GM23338 (cell line): ENCODE data around the gene MEGF10. TPM values are rescaled to one million over a fixed set of nuclear protein-coding genes. Genes with fewer than 3 reads are reported as not detected.

Experiments
- ATAC-seq: fragments of 200-7000 bp; cut with Tn5 transposase; 3 replicates; pipeline ENCODE4 v1.9.1; 2020
- DNase-seq: peaks from one replicate; pipeline ENCODE4 v3.0.0-alpha.2; 2015; ENCODE audit warnings: low spot score
- H2AFZ ChIP-seq: fragments of 200-600 bp; sonication (generic); 2 replicates; pipeline ENCODE4 v1.8.0; 2016; ENCODE audit warnings: antibody characterized with exemption, mild to moderate bottlenecking, moderate library complexity
- H3F3A ChIP-seq: fragments of 200-600 bp; sonication (generic); replicated peaks from 2 replicates; pipeline ENCODE4 v1.8.0; 2017; ENCODE audit warnings: antibody characterized with exemption, mixed run types, low read depth
- H3K27ac ChIP-seq: fragments of 200-600 bp; sonication (generic); 2 replicates; pipeline ENCODE4 v1.6.1; 2016; ENCODE audit warnings: low read depth
- H3K27me3 ChIP-seq: fragments of 200-600 bp; sonication (generic); 2 replicates; pipeline ENCODE4 v1.8.0; 2016; ENCODE audit warnings: mild to moderate bottlenecking, mixed run types, moderate library complexity; ENCODE audit not compliant: insufficient read depth
- H3K36me3 ChIP-seq: fragments of 200-600 bp; sonication (generic); 2 replicates; pipeline ENCODE4 v1.8.0; 2016; ENCODE audit warnings: mild to moderate bottlenecking; ENCODE audit not compliant: insufficient read depth
- H3K4me1 ChIP-seq: fragments of 200-600 bp; sonication (generic); 2 replicates; pipeline ENCODE4 v1.8.0; 2016; ENCODE audit warnings: mild to moderate bottlenecking, moderate library complexity; ENCODE audit not compliant: insufficient read depth
- H3K4me2 ChIP-seq: fragments of 200-600 bp; sonication (generic); 2 replicates; pipeline ENCODE4 v1.7.1; 2017; ENCODE audit warnings: mixed run types
- H3K4me3 ChIP-seq: fragments of 200-600 bp; sonication (generic); 2 replicates; pipeline ENCODE4 v1.6.1; 2016; ENCODE audit warnings: mixed run types
- H3K79me2 ChIP-seq: fragments of 200-600 bp; sonication (generic); replicated peaks from 2 replicates; pipeline ENCODE4 v1.8.0; 2017; ENCODE audit warnings: mild to moderate bottlenecking; ENCODE audit not compliant: insufficient read depth
- H3K9me2 ChIP-seq: fragments of 200-600 bp; sonication (generic); 2 replicates; pipeline ENCODE4 v1.8.0; 2017; ENCODE audit not compliant: insufficient read depth
- H4K20me1 ChIP-seq: fragments of 200-600 bp; sonication (generic); replicated peaks from 2 replicates; pipeline ENCODE4 v1.8.0; 2017; ENCODE audit warnings: mild to moderate bottlenecking; ENCODE audit not compliant: insufficient read depth
- H3K27ac Mint-ChIP-seq: 2 replicates; pipeline ENCODE4 v1.8.0; 2020; ENCODE audit warnings: inconsistent platforms, mild to moderate bottlenecking, moderate library complexity, mixed read lengths
- H3K27me3 Mint-ChIP-seq: 3 replicates; pipeline ENCODE4 v1.8.0; 2022; ENCODE audit warnings: low read depth, mild to moderate bottlenecking, moderate library complexity, mixed read lengths, inconsistent platforms; ENCODE audit not compliant: insufficient read depth, poor library complexity
- H3K36me3 Mint-ChIP-seq: 3 replicates; pipeline ENCODE4 v1.8.0; 2021; ENCODE audit warnings: low read depth, mild to moderate bottlenecking, inconsistent platforms, moderate library complexity, mixed read lengths
- H3K4me1 Mint-ChIP-seq: 3 replicates; pipeline ENCODE4 v1.8.0; 2020; ENCODE audit warnings: mild to moderate bottlenecking, inconsistent platforms, mixed read lengths
- H3K4me3 Mint-ChIP-seq: 3 replicates; pipeline ENCODE4 v1.8.0; 2021; ENCODE audit warnings: moderate library complexity, mild to moderate bottlenecking, inconsistent platforms, mixed read lengths
- H3K9me3 Mint-ChIP-seq: 3 replicates; pipeline ENCODE4 v1.8.0; 2020; ENCODE audit warnings: moderate library complexity, mild to moderate bottlenecking, inconsistent platforms, mixed read lengths
- CREB1 ChIP-seq: fragments of 250-450 bp; sonication (Bioruptor Pico); IDR thresholded peaks from 2 replicates; pipeline ENCODE4 v1.5.0; 2020; ENCODE audit warnings: low read depth, mild to moderate bottlenecking, moderate library complexity
- CTCF ChIP-seq, 2 experiments: fragments of 200-600 bp in 1 of 2; sonication (generic) in 1 of 2; conservative IDR thresholded peaks; 2 replicates each; pipeline versions ENCODE4 v1.5.1 to v1.6.1; 2016 to 2017; ENCODE audit warnings: antibody characterized with exemption in 2 of 2, low read depth in 2 of 2, mild to moderate bottlenecking in 2 of 2, moderate library complexity in 1 of 2
- ETS1 ChIP-seq: IDR thresholded peaks from 2 replicates; pipeline ENCODE4 v1.6.1; 2016; ENCODE audit warnings: antibody characterized with exemption
- EZH2 ChIP-seq: fragments of 200-600 bp; sonication (generic); IDR thresholded peaks from one replicate; pipeline ENCODE4 v1.8.0; 2017; ENCODE audit warnings: antibody characterized with exemption, mild to moderate bottlenecking, low read depth; ENCODE audit not compliant: unreplicated experiment
- EZH2phosphoT487 ChIP-seq: fragments of 200-600 bp; sonication (generic); IDR thresholded peaks from one replicate; pipeline ENCODE4 v1.8.1; 2018; ENCODE audit warnings: antibody characterized with exemption; ENCODE audit not compliant: unreplicated experiment
- JUNB ChIP-seq: IDR thresholded peaks from one replicate; pipeline ENCODE4 v1.6.1; 2016; ENCODE audit warnings: antibody characterized with exemption; ENCODE audit not compliant: unreplicated experiment
- NANOG ChIP-seq: IDR thresholded peaks from 2 replicates; pipeline ENCODE4 v1.6.1; 2016; ENCODE audit warnings: antibody characterized with exemption, borderline replicate concordance
- POLR2AphosphoS5 ChIP-seq: IDR thresholded peaks from 2 replicates; pipeline ENCODE4 v1.6.1; 2016; ENCODE audit warnings: antibody characterized with exemption, low read depth
- STAT1 ChIP-seq: IDR thresholded peaks from one replicate; pipeline ENCODE4 v1.6.1; 2016; ENCODE audit warnings: antibody characterized with exemption; ENCODE audit not compliant: unreplicated experiment
- ZNF114 ChIP-seq: fragments of 250-450 bp; sonication (Bioruptor Pico); IDR thresholded peaks from 2 replicates; pipeline ENCODE4 v1.5.0; 2020; ENCODE audit warnings: mild to moderate bottlenecking, moderate library complexity
- ZNF331 ChIP-seq: fragments of 250-450 bp; sonication (Bioruptor Pico); IDR thresholded peaks from 2 replicates; pipeline ENCODE4 v1.5.0; 2020; ENCODE audit warnings: low read depth, mild to moderate bottlenecking, moderate library complexity
- ZNF462 ChIP-seq: fragments of 250-450 bp; sonication (Bioruptor Pico); IDR thresholded peaks from 2 replicates; pipeline ENCODE4 v1.5.0; 2020; ENCODE audit warnings: mild to moderate bottlenecking, moderate library complexity
- polyA plus RNA-seq: library from polyadenylated mRNA; unstranded; fragments of >200 nt; fragmentation: Nextera tagmentation; extraction: Ambion mirVana; gene quantifications from 2 replicates; pipeline ENCODE4 v1.2.1, GENCODE V29; 2016
- total RNA-seq: library from RNA; depleted of rRNA; stranded (reverse); fragments of >200 nt; shearing (Covaris generic); gene quantifications from 2 replicates; pipeline ENCODE4 v1.2.3, GENCODE V29; 2014
- TF ChIP-seq, protein P1 (sequence below): IDR thresholded peaks from one replicate; pipeline ENCODE4 v1.6.1; 2018; ENCODE audit warnings: antibody characterized with exemption; ENCODE audit not compliant: unreplicated experiment

MEGF10 gene
- total and polyA plus RNA-seq, 2 experiments from 2014 or later, result 4.5 to 28.3 TPM

GRCh38 chr5:127343313-127343712 is 52.7 kb downstream of the MEGF10 start:
- H3F3A ChIP-seq, result no peaks in the 10 kb centered on the region
- no peaks in the 10 kb centered on the region; the same call in 2 of the 3 replicates for H3K9me3 Mint-ChIP-seq
- H3K4me2 ChIP-seq, result no peak overlapping the region
- no peaks in the 10 kb centered on the region for H4K20me1 ChIP-seq
- no peak overlapping the region for H3K4me3 Mint-ChIP-seq
- no peaks in the 10 kb centered on the region for H3K9me2 ChIP-seq
- H3K4me3 ChIP-seq, result no peak overlapping the region
- TF ChIP-seq EZH2phosphoT487 (no peak), ETS1 (no peak), NANOG (no peak), CTCF (conservative IDR thresholded peaks at IDR 0.05; ENCODE audit: low read depth in 2 of 2) (no peak), ZNF462 (CRISPR knock-in tag) (no peak), ZNF331 (CRISPR knock-in tag) (no peak), CREB1 (CRISPR knock-in tag) (no peak), STAT1 (no peak), JUNB (no peak), POLR2AphosphoS5 (no peak), ZNF114 (no peak), EZH2 (no peak)
- TF ChIP-seq, protein P1, sequence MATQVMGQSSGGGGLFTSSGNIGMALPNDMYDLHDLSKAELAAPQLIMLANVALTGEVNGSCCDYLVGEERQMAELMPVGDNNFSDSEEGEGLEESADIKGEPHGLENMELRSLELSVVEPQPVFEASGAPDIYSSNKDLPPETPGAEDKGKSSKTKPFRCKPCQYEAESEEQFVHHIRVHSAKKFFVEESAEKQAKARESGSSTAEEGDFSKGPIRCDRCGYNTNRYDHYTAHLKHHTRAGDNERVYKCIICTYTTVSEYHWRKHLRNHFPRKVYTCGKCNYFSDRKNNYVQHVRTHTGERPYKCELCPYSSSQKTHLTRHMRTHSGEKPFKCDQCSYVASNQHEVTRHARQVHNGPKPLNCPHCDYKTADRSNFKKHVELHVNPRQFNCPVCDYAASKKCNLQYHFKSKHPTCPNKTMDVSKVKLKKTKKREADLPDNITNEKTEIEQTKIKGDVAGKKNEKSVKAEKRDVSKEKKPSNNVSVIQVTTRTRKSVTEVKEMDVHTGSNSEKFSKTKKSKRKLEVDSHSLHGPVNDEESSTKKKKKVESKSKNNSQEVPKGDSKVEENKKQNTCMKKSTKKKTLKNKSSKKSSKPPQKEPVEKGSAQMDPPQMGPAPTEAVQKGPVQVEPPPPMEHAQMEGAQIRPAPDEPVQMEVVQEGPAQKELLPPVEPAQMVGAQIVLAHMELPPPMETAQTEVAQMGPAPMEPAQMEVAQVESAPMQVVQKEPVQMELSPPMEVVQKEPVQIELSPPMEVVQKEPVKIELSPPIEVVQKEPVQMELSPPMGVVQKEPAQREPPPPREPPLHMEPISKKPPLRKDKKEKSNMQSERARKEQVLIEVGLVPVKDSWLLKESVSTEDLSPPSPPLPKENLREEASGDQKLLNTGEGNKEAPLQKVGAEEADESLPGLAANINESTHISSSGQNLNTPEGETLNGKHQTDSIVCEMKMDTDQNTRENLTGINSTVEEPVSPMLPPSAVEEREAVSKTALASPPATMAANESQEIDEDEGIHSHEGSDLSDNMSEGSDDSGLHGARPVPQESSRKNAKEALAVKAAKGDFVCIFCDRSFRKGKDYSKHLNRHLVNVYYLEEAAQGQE, result no peak
- H3K27ac Mint-ChIP-seq, result peak overlapping the region; percentile 36; the same call in 1 of the 2 replicates
- H3K27me3 Mint-ChIP-seq, result peaks cover 2% of the 10 kb centered on the region
- no peaks in the 10 kb centered on the region for H3K79me2 ChIP-seq
- ATAC-seq (no peak), DNase-seq (no peak)
- no peak overlapping the region for H3K27ac ChIP-seq
- H3K4me1 Mint-ChIP-seq, result peaks cover 42% of the 10 kb centered on the region
- no peaks in the 10 kb centered on the region for H3K27me3 ChIP-seq
- H2AFZ ChIP-seq, result no peak overlapping the region
- H3K36me3 ChIP-seq, result peaks cover 4% of the 10 kb centered on the region; the same call in 1 of the 2 replicates
- H3K4me1 ChIP-seq, result peaks cover 29% of the 10 kb centered on the region
- H3K36me3 Mint-ChIP-seq, result peaks cover 55% of the 10 kb centered on the region
